Measurements from ENCODE around the gene FBXO10. TPM values are rescaled to one million over a fixed set of nuclear protein-coding genes. Genes with fewer than 3 reads are reported as not detected.

The FBXO10 gene
- total and polyA plus RNA-seq, 2 of the 8 experiments (the other 6 are each of a cell fraction or from before 2014, with no cell fraction given) = 13.1 to 13.9 TPM

DNA sequence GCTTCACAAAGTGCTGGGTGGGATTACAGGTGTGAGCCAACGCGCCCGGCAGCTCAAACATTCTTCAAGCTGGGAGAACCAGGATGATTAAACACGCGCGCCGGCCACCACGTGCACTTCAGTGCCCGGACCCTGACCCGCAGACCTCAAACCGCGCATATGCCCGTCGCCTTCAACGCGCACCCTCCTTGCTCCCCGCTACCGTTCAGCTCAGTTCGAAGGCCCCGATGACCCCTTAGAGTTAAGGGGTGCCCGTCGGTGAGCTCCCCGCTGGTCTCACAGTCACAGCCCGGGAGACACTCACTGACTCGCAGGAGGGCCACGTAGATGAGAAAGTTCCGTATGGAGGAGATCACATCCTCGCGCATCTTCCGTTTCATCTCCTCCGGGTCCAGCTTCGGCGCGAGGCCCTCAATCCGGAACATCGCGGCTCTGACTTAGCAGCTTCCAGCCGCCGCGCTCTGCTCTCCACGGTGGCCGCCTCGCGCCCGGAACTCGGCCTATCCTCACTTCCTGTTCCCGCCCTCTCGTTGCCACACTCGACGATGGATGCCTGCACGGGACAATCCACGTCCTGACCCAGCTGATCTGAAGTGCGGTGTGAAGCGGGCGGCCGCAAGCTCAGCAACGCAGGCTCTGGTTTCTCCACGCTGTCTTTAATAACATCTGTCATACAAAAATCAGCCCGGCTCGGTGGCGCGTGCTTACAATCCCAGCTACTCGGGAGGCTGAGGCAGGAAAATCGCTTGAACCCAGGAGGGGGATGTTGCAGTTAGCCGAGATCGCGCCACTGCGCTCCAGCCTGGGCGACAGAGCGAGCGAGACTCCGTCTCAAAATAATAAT is 16.1 kb upstream of the FBXO10 start, which contains the start of gene TOMM5:
TSS of gene TOMM5 (minus strand) at position 490 of the 844 bp plus-strand sequence. CDS start at position 425, 65 bp downstream.
- Histone ChIP-seq H3K23ac (ENCODE audit: insufficient read length) (no peak within 1 kb of the TSS), H3K9ac (replicated peaks in 1 of 4; ENCODE audit: extremely low read depth in 1 of 4, low read depth in 3 of 4, low read length in 3 of 4) (peak within 1 kb of the TSS; percentile 75 to 91 (median 88)), H3K14ac (ENCODE audit: insufficient read length) (no peak within 1 kb of the TSS), H4K5ac (ENCODE audit: insufficient read length, low read depth, low read length) (no peak within 1 kb of the TSS), H4K20me1 (replicated peaks in 1 of 2; ENCODE audit: control insufficient read depth in 1 of 2, insufficient read depth in 2 of 2, low read length in 2 of 2) (peaks cover 1 to 3% of the 10 kb centered on the region in 2 experiments), H3K4me2 (ENCODE audit: insufficient read depth in 1 of 2, low read depth in 2 of 2, low read length in 2 of 2) (peak within 1 kb of the TSS; percentile 56 to 79), H2BK5ac (ENCODE audit: low read depth, low read length) (no peak within 1 kb of the TSS), H3K18ac (ENCODE audit: extremely low read depth, low read length) (peak within 1 kb of the TSS; percentile 95), H2BK20ac (ENCODE audit: low read length) (no peak within 1 kb of the TSS), H3K56ac (replicated peaks; ENCODE audit: insufficient read length, low read depth, low read length) (no peak within 1 kb of the TSS), H3K27ac (ENCODE audit: low read depth, low read length) (no peak within 1 kb of the TSS), H2BK120ac (replicated peaks; ENCODE audit: low read depth, low read length) (no peak within 1 kb of the TSS), H4K91ac (replicated peaks; ENCODE audit: insufficient read length, low read length) (peak within 1 kb of the TSS; percentile 95), H3K4me3 (ENCODE audit: extremely low read depth in 1 of 4, insufficient read depth in 2 of 4, low read depth in 3 of 4, low read length in 4 of 4) (peak within 1 kb of the TSS; percentile 85 to 92 (median 86)), H3K4me1 (replicated peaks in 1 of 4; ENCODE audit: control insufficient read depth in 3 of 4, insufficient read depth in 4 of 4, low read length in 3 of 4) (peaks cover 0 to 4% (median 1%) of the 10 kb centered on the region in 4 experiments; a peak in 3 of 7 replicates), H3K4ac (replicated peaks; ENCODE audit: insufficient read length, low read depth, low read length) (peak within 1 kb of the TSS; percentile 4), H3K79me1 (ENCODE audit: low read depth, low read length) (peaks cover 7% of the 10 kb centered on the region), H3K23me2 (ENCODE audit: low read depth, low read length) (no peaks in the 10 kb centered on the region; the same call in 1 of the 2 replicates), H2BK12ac (ENCODE audit: low read depth, low read length) (peak within 1 kb of the TSS; percentile 54; the same call in 1 of the 2 replicates), H4K8ac (ENCODE audit: extremely low read depth, insufficient read depth, low read length) (peak within 1 kb of the TSS; percentile 93), H3K9me3 (ENCODE audit: insufficient read depth in 2 of 2, low read depth in 1 of 2, low read length in 1 of 2) (no peaks in the 10 kb centered on the region), H2AFZ (ENCODE audit: low read length) (0 out of 2 replicates have a peak within 1 kb of the TSS, but pooled peaks have one; percentile 47), H3K79me2 (ENCODE audit: control insufficient read depth in 1 of 2, insufficient read depth in 2 of 2, low read length in 2 of 2) (peaks cover 3 to 48% of the 10 kb centered on the region in 2 experiments; a peak in 3 of 4 replicates), H2BK15ac (ENCODE audit: low read length) (no peak within 1 kb of the TSS; the same call in 1 of the 2 replicates), H3K36me3 (ENCODE audit: control insufficient read depth in 2 of 4, insufficient read depth in 4 of 4, low read length in 3 of 4) (peaks cover 2 to 21% (median 15%) of the 10 kb centered on the region in 4 experiments; a peak in 5 of 8 replicates), H3K27me3 (replicated peaks in 1 of 4; ENCODE audit: control insufficient read depth in 3 of 4, extremely low read depth in 1 of 4, insufficient read depth in 3 of 4, low read length in 3 of 4) (peaks cover 1 to 10% (median 4%) of the 10 kb centered on the region in 4 experiments; a peak in 5 of 7 replicates), H2AK5ac (ENCODE audit: low read depth, low read length) (no peak within 1 kb of the TSS; the same call in 1 of the 2 replicates)
- POLR2A ChIA-PET (ENCODE audit: partially characterized antibody) = interaction anchor here (0.6 to 6.4 kb wide), 12 partner anchors 9 to 208 kb away, joined by 3 to 52 read pairs (median 4); partner anchors contain the start of genes DCAF10, FBXO10 and POLR1E
- 2% methylated on average over 71 of the region's 72 CpGs; no CpG with 5 or more reads in 1 of the 2 experiments for WGBS, 2 experiments (ENCODE audit: extremely low coverage in 1 of 2, insufficient coverage in 1 of 2, insufficient read length in 1 of 2, insufficient replicate concordance in 2 of 2, low coverage in 1 of 2, low lambda C conversion rate in 2 of 2, missing lambda C conversion rate in 1 of 2)
- CTCF ChIA-PET (ENCODE audit: partially characterized antibody) = interaction anchor here (1.0 to 2.1 kb wide), 4 partner anchors 9 to 94 kb away, joined by 3 to 10 read pairs (median 4); no protein-coding TSS in a partner anchor
- FAIRE-seq (no peak), DNase-seq (ENCODE audit: low read depth in 1 of 2, low spot score in 2 of 2) (peak; percentile 50 to 87)
- TF ChIP-seq POLR2A (IDR thresholded peaks at IDR 0.05; ENCODE audit: control extremely low read depth in 1 of 2, low read depth in 2 of 2, low read length in 2 of 2) (peak; percentile 51 to 90), HDAC6 (IDR thresholded peaks at IDR 0.05; ENCODE audit: low read depth, low read length) (no peak), JUND (IDR thresholded peaks at IDR 0.05; ENCODE audit: low read length) (no peak), SIN3A (conservative IDR thresholded peaks at IDR 0.05 in 1 of 2, IDR thresholded peaks at IDR 0.05 in 1 of 2; ENCODE audit: low read depth in 1 of 2, low read length in 2 of 2) (peak in 1 of 2 experiments; percentile 76; a peak in 2 of 4 replicates), PHF8 (conservative IDR thresholded peaks at IDR 0.05; ENCODE audit: low read depth, low read length) (peak; percentile 92), KDM4A (IDR thresholded peaks at IDR 0.05; ENCODE audit: low read depth, low read length, severe bottlenecking) (peak; percentile 92), SUZ12 (IDR thresholded peaks at IDR 0.05; ENCODE audit: low read length) (no peak), HDAC2 (IDR thresholded peaks at IDR 0.05; ENCODE audit: borderline replicate concordance in 1 of 2, low read depth in 2 of 2, low read length in 2 of 2) (peak; percentile 76 to 79; a peak in 2 of 4 replicates)
- TF ChIP-seq, protein P1, sequence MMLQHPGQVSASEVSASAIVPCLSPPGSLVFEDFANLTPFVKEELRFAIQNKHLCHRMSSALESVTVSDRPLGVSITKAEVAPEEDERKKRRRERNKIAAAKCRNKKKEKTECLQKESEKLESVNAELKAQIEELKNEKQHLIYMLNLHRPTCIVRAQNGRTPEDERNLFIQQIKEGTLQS (IDR thresholded peaks at IDR 0.05; ENCODE audit: insufficient read depth, low read depth, low read length) = no peak
